UCSD-AML1 (cell line): ENCODE results near the gene ITGB5.

ENCODE experiments used
- DNase-seq: peaks from one replicate; lab custom pipeline; 2025; ENCODE audit not compliant: unreplicated experiment; lab: John Stamatoyannopoulos, UW

ITGB5 gene

GRCh38 chr3:124887177-124887931 lies at the start of gene ITGB5:
Gene ITGB5 (minus strand): TSS chr3:124887365. CDS start chr3:124887000, 365 bp downstream.
- peak; percentile 74 for DNase-seq

GRCh38 chr3:124935794-124936542 lies 48.8 kb upstream of the ITGB5 start:
- DNase-seq: no peak

- DNase-seq: no peak
Observed at GRCh38 chr3:124935264-124935663, 48.1 kb upstream of the ITGB5 start.

- DNase-seq: no peak
Observed at GRCh38 chr3:124934577-124934976, 47.4 kb upstream of the ITGB5 start, which contains the start of gene MUC13. Gene MUC13 (minus strand): TSS chr3:124934751. CDS start chr3:124934712, 39 bp downstream.

- DNase-seq: peak; percentile 36
Observed at GRCh38 chr3:124928333-124929202, 41.4 kb upstream of the ITGB5 start.

GRCh38 chr3:124927574-124928045 lies 40.4 kb upstream of the ITGB5 start:
- DNase-seq: no peak

GRCh38 chr3:124926426-124927101 lies 39.4 kb upstream of the ITGB5 start:
- no peak for DNase-seq

GRCh38 chr3:124924741-124925140 lies 37.6 kb upstream of the ITGB5 start:
- DNase-seq: no peak

GRCh38 chr3:124923833-124924232 lies 36.7 kb upstream of the ITGB5 start:
- no peak for DNase-seq

GRCh38 chr3:124920718-124921117 lies 33.6 kb upstream of the ITGB5 start:
- DNase-seq: no peak

- no peak for DNase-seq
Observed at GRCh38 chr3:124919756-124920155, 32.6 kb upstream of the ITGB5 start.

GRCh38 chr3:124918524-124918923 lies 31.4 kb upstream of the ITGB5 start:
- no peak for DNase-seq

GRCh38 chr3:124916837-124917409 lies 29.8 kb upstream of the ITGB5 start:
- DNase-seq: no peak

GRCh38 chr3:124915254-124915653 lies 28.1 kb upstream of the ITGB5 start:
- no peak for DNase-seq

GRCh38 chr3:124907957-124908356 lies 20.8 kb upstream of the ITGB5 start:
- no peak for DNase-seq

- no peak for DNase-seq
Observed at GRCh38 chr3:124904835-124905492, 17.8 kb upstream of the ITGB5 start.

- DNase-seq: no peak
Observed at GRCh38 chr3:124903896-124904834, 17.0 kb upstream of the ITGB5 start.

- no peak for DNase-seq
Observed at GRCh38 chr3:124896824-124897526, 9.8 kb upstream of the ITGB5 start.
